Osteoblast (primary cell): Measurements from ENCODE around the gene KLHL33. TPM values are rescaled to one million over a fixed set of nuclear protein-coding genes. Genes with fewer than 3 reads are reported as not detected.

Source experiments
- DNase-seq: peaks from one replicate; pipeline ENCODE4 v3.0.0; 2011; ENCODE audit warnings: low spot score, mixed read lengths; ENCODE audit not compliant: insufficient read length; ENCODE audit errors: missing footprints
- H2AFZ ChIP-seq: 2 replicates; pipeline ENCODE4 v1.6.0; 2011; ENCODE audit warnings: mild to moderate bottlenecking, low read length
- H3K27ac ChIP-seq: 2 replicates; pipeline ENCODE4 v1.5.1; 2011; ENCODE audit warnings: mild to moderate bottlenecking, low read depth, low read length, moderate library complexity
- H3K27me3 ChIP-seq: 2 replicates; pipeline ENCODE4 v1.6.0; 2012; ENCODE audit warnings: mild to moderate bottlenecking, control low read depth, inconsistent platforms, low read length, moderate library complexity; ENCODE audit not compliant: insufficient read depth
- H3K36me3 ChIP-seq: 2 replicates; pipeline ENCODE4 v1.5.1; 2011; ENCODE audit warnings: mild to moderate bottlenecking, low read length, control low read depth, moderate library complexity; ENCODE audit not compliant: insufficient read depth
- H3K4me1 ChIP-seq: 2 replicates; pipeline ENCODE4 v1.5.1; 2011; ENCODE audit warnings: mild to moderate bottlenecking, low read length, control low read depth, moderate library complexity; ENCODE audit not compliant: insufficient read depth
- H3K4me2 ChIP-seq: 2 replicates; pipeline ENCODE4 v1.6.0; 2011; ENCODE audit warnings: mild to moderate bottlenecking, low read length; ENCODE audit not compliant: insufficient read depth
- H3K4me3 ChIP-seq: fragments of 200-600 bp; sonication (generic); 3 replicates; pipeline ENCODE4 v1.5.1; 2012; ENCODE audit warnings: mild to moderate bottlenecking, low read length, inconsistent platforms; ENCODE audit not compliant: insufficient read depth
- H3K79me2 ChIP-seq: 2 replicates; pipeline ENCODE4 v1.6.0; 2012; ENCODE audit warnings: mild to moderate bottlenecking, low read length, control low read depth, inconsistent platforms; ENCODE audit not compliant: insufficient read depth
- H3K9me3 ChIP-seq: 2 replicates; pipeline ENCODE4 v1.5.1; 2011; ENCODE audit warnings: low read depth, low read length, control low read depth
- H4K20me1 ChIP-seq: 2 replicates; pipeline ENCODE4 v1.6.0; 2012; ENCODE audit warnings: mild to moderate bottlenecking, low read length, control low read depth; ENCODE audit not compliant: insufficient read depth
- CTCF ChIP-seq: IDR thresholded peaks from 2 replicates; pipeline ENCODE4 v1.5.1; 2011; ENCODE audit warnings: mild to moderate bottlenecking, low read depth, low read length, moderate library complexity; ENCODE audit errors: extremely low read depth
- total RNA-seq: library from RNA; depleted of rRNA; stranded (reverse); fragments of >200 nt; gene quantifications from 2 replicates; pipeline ENCODE4 v1.2.3, GENCODE V29; 2012

Gene KLHL33
- total RNA-seq, 1 donor = 0.36 TPM

- Histone ChIP-seq H3K4me1 (peaks cover 10% of the 10 kb centered on the region), H4K20me1 (peaks cover 3% of the 10 kb centered on the region), H3K36me3 (peaks cover 27% of the 10 kb centered on the region), H3K4me2 (peak overlapping the region; percentile 87), H3K27ac (peak overlapping the region; percentile 87), H3K4me3 (peak overlapping the region; percentile 87), H3K27me3 (peaks cover 11% of the 10 kb centered on the region), H3K79me2 (peaks cover 49% of the 10 kb centered on the region), H2AFZ (peak overlapping the region; percentile 78), H3K9me3 (no peaks in the 10 kb centered on the region)
- DNase-seq = peak; percentile 85
- no peak for TF ChIP-seq CTCF
Measured at GRCh38 chr14:20469890-20470602, 34.1 kb upstream of the KLHL33 start.

GRCh38 chr14:20469242-20469889 lies 33.4 kb upstream of the KLHL33 start, which contains the start of gene PNP:
Gene PNP (plus strand): TSS chr14:20469406. CDS start chr14:20469525, 119 bp downstream.
- H3K9me3 ChIP-seq = no peaks in the 10 kb centered on the region
- peaks cover 3% of the 10 kb centered on the region for H4K20me1 ChIP-seq
- peaks cover 10% of the 10 kb centered on the region for H3K4me1 ChIP-seq
- no peak for TF ChIP-seq CTCF
- H3K4me3 ChIP-seq = peak within 1 kb of the TSS; percentile 87
- H3K27me3 ChIP-seq = peaks cover 11% of the 10 kb centered on the region
- H3K27ac ChIP-seq = peak within 1 kb of the TSS; percentile 87
- H3K36me3 ChIP-seq = peaks cover 20% of the 10 kb centered on the region
- peak within 1 kb of the TSS; percentile 78 for H2AFZ ChIP-seq
- peak within 1 kb of the TSS; percentile 87 for H3K4me2 ChIP-seq
- H3K79me2 ChIP-seq = peaks cover 46% of the 10 kb centered on the region
- DNase-seq = peak; percentile 97

- peaks cover 3% of the 10 kb centered on the region for H4K20me1 ChIP-seq
- H3K27ac ChIP-seq = peak overlapping the region; percentile 87
- no peaks in the 10 kb centered on the region for H3K9me3 ChIP-seq
- no peak for TF ChIP-seq CTCF
- H3K4me3 ChIP-seq = peak overlapping the region; percentile 87
- peak overlapping the region; percentile 87 for H3K4me2 ChIP-seq
- peaks cover 41% of the 10 kb centered on the region for H3K79me2 ChIP-seq
- H3K27me3 ChIP-seq = peaks cover 11% of the 10 kb centered on the region
- H3K4me1 ChIP-seq = peaks cover 10% of the 10 kb centered on the region
- H2AFZ ChIP-seq = peak overlapping the region; percentile 78
- H3K36me3 ChIP-seq = peaks cover 14% of the 10 kb centered on the region
- no peak for DNase-seq
Measured at GRCh38 chr14:20468764-20469241, 32.8 kb upstream of the KLHL33 start.
